Cerebellar cortex (tissue), 1 donor: ENCODE data around the gene LCN6.
"Not testable (repeated sequence)": the region's sequence is repeated elsewhere in the genome, so short reads cannot be mapped to it uniquely, and the experiment has no call there.

ENCODE experiments used
- DNase-seq: peaks from one replicate; pipeline ENCODE4 v3.0.0-alpha.2; 2015; ENCODE audit warnings: low spot score

Gene LCN6

DNA sequence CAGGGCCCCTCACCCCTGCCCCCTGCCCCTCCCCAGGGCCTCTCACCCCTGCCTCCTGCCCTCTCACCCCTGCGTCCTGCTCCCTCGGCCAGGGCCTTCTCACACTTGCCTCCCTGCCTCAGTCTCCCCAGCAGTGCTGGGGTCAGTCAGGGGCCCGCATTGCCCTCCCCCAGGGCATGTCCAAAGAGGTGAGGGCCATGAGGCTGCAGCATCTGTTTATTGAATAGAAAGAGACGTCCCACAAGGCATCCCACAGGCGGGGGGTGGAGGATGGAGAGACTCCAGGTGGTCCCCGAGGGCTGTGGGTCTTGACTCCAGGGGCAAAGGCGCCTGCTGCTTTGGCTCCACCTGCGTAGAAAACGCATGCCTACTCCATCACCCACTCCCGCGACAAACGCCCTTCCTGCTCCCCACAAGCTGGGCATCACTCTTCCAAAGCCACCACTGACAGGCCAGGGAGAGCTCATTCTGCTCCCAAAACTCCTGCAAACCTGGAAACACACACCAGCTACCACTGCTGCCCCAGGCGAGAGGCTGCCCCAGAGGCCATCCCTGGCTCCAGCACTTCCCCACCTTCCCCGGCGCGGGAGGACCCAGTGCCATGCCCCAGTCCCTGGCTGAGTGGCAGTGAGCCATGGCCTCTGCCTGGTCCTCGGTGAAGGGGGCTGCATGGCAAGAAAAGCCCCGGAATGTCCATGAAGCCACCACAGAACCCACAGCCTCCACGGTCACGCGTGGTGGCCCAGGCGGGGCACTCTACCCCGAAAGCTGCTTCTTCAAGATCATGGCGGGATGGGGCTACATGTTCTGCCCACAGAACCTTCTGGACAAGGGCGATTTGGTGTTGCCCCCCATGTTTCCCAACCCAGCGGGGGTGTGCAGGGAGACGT is 11.4 kb upstream of the LCN6 start:
- DNase-seq = no peak

- no peak for DNase-seq
These were observed 10.7 kb upstream of the LCN6 start for GRCh38 chr9:136759001-136759400.

- no peak for DNase-seq
These were observed 9.4 kb upstream of the LCN6 start for GRCh38 chr9:136757751-136758140.

DNA sequence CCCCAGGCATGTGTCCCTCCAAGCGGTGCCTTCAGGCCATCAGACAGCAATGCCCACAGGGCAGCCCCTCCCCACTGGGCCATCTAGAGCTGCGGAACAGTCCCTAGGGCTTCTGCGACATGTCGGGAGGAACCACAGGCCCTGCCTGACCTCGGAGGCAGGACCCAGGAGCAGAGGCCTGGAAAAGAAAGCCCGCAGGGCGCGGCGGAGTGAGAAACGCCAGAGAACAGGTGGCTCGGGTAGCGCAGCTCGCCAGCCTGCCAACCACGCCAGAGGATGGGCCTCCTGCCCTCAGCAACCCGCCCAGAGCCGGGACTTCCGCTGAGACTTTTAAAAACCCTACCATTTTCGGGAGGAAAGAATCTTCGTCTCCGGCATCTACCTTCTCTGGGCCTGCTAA is 9.0 kb upstream of the LCN6 start:
- peak; percentile 70 for DNase-seq

- no peak for DNase-seq
These were observed 8.5 kb upstream of the LCN6 start for GRCh38 chr9:136756836-136757235.

- DNase-seq = no peak
These were observed 7.8 kb upstream of the LCN6 start for GRCh38 chr9:136756134-136756438.

DNA sequence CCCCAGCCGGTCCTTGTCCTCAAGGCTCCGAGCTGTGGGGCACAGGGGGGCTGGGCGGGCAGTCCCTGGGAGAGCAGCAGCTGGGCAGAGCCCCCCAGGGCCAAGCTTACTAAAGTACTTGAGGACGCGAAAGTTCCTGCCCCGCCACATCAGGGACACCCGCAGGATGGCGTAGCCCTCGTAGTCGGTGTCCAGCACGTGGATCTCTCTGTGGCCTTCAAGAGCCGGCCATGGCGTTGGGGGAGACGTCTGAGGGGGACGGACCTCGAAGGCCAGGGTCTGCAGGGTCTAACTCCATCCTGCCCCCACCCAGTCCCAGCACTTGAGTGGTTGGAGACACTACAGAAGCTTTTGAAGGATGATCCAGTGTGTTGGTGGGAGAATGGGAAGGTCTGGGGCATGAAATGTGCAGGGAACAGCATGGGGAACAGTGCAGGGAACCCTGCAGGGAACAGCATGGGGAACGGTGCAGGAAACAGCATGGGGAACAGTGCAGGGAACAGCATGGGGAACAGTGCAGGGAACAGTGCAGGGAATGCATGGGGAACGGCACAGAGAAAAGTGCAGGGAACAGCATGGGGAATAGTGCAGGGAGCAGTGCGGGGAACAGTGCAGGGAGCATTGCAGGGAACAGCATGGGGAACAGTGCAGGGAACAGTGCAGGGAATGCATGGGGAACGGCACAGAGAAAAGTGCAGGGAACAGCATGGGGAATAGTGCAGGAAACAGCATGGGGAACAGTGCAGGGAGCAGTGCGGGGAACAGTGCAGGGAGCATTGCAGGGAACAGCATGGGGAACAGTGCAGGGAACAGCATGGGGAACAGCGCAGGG is 7.2 kb upstream of the LCN6 start:
- DNase-seq = not testable (repeated sequence)

- DNase-seq = no peak
These were observed 6.4 kb upstream of the LCN6 start for GRCh38 chr9:136754626-136755301.

GRCh38 chr9:136754059-136754572 is 5.8 kb upstream of the LCN6 start:
- DNase-seq = no peak

GRCh38 chr9:136753371-136754058 is 5.2 kb upstream of the LCN6 start:
- DNase-seq = no peak

DNA sequence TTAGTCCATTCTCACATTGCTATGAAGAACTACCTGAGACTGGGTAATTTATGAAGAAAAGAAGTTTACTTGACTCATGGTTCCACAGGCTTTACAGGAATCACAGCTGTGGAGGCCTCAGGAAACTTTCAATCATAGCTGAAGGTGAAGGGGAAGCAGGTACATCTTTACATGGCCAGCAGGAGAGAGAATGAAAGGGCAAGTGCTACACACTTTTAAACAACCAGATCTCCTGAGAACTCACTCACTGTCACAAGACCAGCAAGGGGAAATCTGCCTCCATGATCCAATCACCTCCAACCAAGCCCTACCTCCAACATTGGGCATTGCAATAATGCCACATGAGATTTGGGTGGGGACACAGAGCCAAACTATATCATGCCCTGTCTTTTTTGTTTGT is 3.5 kb upstream of the LCN6 start:
- no peak for DNase-seq

GRCh38 chr9:136751244-136751643 is 2.9 kb upstream of the LCN6 start:
- DNase-seq = no peak

GRCh38 chr9:136750526-136750925 is 2.2 kb upstream of the LCN6 start:
- no peak for DNase-seq

DNA sequence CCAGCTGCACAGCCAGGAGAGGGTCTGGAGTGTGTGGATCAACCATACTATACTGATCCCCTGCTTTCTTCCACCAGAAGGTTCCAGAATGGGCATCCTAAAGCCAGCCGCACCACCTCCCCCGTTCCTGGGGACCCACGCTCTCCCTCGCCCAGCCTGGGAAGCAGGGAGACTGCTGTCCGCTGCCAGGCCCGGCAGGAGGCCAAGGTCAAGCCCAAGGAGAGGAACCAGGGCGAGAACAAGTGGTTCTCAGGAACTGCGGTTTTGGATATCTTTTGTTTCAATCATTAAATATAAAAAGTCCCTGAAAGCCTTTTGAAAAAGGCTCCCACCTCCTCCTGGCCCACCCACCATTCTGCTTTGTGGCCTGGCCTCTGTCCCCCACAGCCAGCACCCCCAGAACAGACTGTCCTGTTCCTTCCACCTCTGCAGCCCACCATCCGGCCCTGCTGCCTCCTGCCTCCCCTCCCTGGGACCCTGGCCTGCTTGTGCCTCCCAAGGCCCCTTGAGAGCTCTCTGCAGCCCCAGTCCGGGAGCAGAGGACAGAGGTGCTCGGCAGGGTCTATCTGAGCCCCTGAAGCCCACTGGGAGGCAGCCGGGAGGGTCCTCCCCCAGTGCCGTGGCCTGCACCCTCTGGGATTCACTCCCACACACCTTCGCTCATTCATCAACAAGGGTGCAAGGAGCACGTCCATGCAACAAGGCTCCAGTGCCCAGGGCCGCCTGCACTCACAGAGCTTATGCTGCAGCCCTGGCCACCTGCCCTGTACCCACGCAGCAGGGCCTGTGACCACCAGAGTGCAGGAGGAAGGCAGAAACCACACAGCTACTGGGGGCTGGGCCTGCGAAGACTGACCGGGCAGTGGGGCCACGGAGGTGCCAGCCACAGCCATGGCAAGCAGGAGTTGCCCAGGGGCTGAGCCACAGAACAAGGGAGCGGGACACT is 614 bp upstream of the LCN6 start:
- DNase-seq = no peak

GRCh38 chr9:136747161-136748060 is 914 bp downstream of the LCN6 start:
- no peak for DNase-seq

- DNase-seq = no peak
These were observed 1.7 kb downstream of the LCN6 start for GRCh38 chr9:136746621-136747020.

GRCh38 chr9:136746155-136746490 is 2.2 kb downstream of the LCN6 start:
- no peak for DNase-seq

DNA sequence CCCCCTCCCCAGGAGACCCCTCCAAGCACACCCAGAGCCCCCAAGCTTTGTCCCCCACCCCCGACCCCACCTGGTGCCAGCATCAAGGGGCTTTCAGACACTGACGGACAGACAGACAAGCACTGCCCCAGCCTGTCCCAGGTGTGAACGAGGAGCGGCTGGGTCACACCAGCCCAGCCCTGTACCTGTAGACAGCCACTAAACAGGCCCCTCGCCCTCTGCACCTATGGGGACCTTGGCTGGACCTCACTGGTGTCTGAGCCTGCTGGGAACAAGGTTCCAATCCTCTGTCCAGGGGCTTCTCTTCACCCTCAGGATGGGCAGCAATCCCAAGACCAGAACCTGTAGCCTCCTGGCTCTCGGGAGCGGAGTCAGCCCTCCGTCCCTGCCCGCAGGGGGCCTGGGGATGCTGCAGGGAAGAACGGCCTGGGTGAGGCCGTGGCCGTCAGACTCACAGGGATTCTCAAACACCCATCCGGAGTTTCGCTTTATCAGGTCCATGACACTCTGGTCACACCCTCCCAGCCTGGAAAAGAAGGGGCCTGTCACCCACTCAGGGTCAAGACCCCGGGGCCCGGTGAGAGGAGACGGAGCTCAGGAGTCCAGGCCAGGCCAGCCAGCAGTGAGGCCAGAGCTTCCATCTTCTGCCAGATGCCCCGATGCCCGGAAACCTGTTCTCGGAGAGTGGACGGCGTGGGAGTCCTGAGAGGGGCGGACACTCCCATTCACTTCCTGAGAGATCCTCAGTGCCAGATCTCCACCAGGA is 2.8 kb downstream of the LCN6 start:
- no peak for DNase-seq

DNA sequence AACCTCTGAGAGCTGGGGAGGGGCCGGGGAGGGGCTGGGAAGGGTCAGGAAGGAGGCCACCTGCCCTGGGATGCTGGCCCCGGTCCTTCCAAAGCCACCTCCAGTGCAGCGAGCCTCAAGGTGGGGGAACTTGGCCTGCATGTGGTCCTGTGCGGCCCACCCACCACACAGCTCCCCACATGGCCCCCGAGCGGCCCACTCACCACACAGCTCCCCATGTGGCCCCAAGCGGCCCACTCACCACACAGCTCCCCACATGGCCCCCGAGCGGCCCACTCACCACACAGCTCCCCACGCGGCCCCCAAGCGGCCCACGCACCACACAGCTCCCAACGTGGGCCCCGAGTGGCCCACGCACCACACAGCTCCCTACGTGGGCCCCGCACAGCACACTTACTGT is 3.6 kb downstream of the LCN6 start:
- DNase-seq = no peak
